Liver (tissue), 9 donors: Measurements from ENCODE around the gene CAPRIN1. TPM values are rescaled to one million over a fixed set of nuclear protein-coding genes. Genes with fewer than 3 reads are reported as not detected.

Source experiments
- DNase-seq: peaks from one replicate; pipeline ENCODE4 v3.0.0-alpha.2; 2017; ENCODE audit warnings: low spot score
- H3K27ac ChIP-seq, 2 donors: one replicate each; pipeline ENCODE4 v1.7.0; 2013; ENCODE audit warnings: inconsistent platforms in 2 of 2, low read length in 2 of 2, control low read depth in 1 of 2, low read depth in 1 of 2, mild to moderate bottlenecking in 1 of 2
- H3K27me3 ChIP-seq, 4 donors: one replicate each; pipeline versions ENCODE4 v1.6.1 to v1.7.0; 2013; ENCODE audit warnings: low read length in 3 of 4, inconsistent platforms in 1 of 4, mild to moderate bottlenecking in 1 of 4, moderate library complexity in 1 of 4; ENCODE audit not compliant: control insufficient read depth in 4 of 4, insufficient read depth in 4 of 4
- H3K36me3 ChIP-seq, 4 donors: one replicate each; pipeline versions ENCODE4 v1.6.1 to v1.7.0; 2013; ENCODE audit warnings: low read length in 3 of 4, mild to moderate bottlenecking in 3 of 4, low read depth in 1 of 4, moderate library complexity in 1 of 4; ENCODE audit not compliant: control insufficient read depth in 4 of 4, insufficient read depth in 3 of 4
- H3K4me1 ChIP-seq, 4 donors: one replicate each; pipeline versions ENCODE4 v1.6.1 to v1.7.0; 2013; ENCODE audit warnings: low read length in 3 of 4, mild to moderate bottlenecking in 3 of 4, moderate library complexity in 1 of 4; ENCODE audit not compliant: control insufficient read depth in 4 of 4, insufficient read depth in 4 of 4
- H3K4me3 ChIP-seq, 3 donors: one replicate each; pipeline versions ENCODE4 v1.6.1 to v1.7.0; 2013; ENCODE audit warnings: low read length in 3 of 3, control low read depth in 1 of 3, low read depth in 1 of 3, mild to moderate bottlenecking in 1 of 3
- H3K9ac ChIP-seq, 2 donors: one replicate each; pipeline ENCODE4 v1.7.0; 2013; ENCODE audit warnings: low read length in 2 of 2, mild to moderate bottlenecking in 2 of 2, moderate library complexity in 2 of 2, control low read depth in 1 of 2, low read depth in 1 of 2
- H3K9me3 ChIP-seq, 4 donors: one replicate each; pipeline versions ENCODE4 v1.6.1 to v1.7.0; 2013; ENCODE audit warnings: low read length in 3 of 4; ENCODE audit not compliant: control insufficient read depth in 4 of 4
- FOXA2 ChIP-seq: IDR thresholded peaks from 2 replicates; pipeline ENCODE4 v1.6.1; 2016; ENCODE audit warnings: antibody characterized with exemption
- GABPA ChIP-seq, 2 donors: IDR thresholded peaks in 1 of 2; conservative IDR thresholded peaks in 1 of 2; 2 replicates each; pipeline ENCODE4 v1.6.1; 2016; ENCODE audit warnings: antibody characterized with exemption in 2 of 2, mild to moderate bottlenecking in 1 of 2, moderate library complexity in 1 of 2
- HNF4A ChIP-seq, 2 donors: conservative IDR thresholded peaks; 2 replicates each; pipeline ENCODE4 v1.6.1; 2016; ENCODE audit warnings: antibody characterized with exemption in 2 of 2, mild to moderate bottlenecking in 2 of 2
- JUND ChIP-seq, 2 donors: IDR thresholded peaks; 2 replicates each; pipeline ENCODE4 v1.6.1; 2016; ENCODE audit warnings: antibody characterized with exemption in 2 of 2
- MAX ChIP-seq: IDR thresholded peaks from 2 replicates; pipeline ENCODE4 v1.6.1; 2016; ENCODE audit warnings: antibody characterized with exemption
- RAD21 ChIP-seq, 2 donors: IDR thresholded peaks; 2 replicates each; pipeline ENCODE4 v1.6.1; 2016; ENCODE audit warnings: antibody characterized with exemption in 2 of 2, mild to moderate bottlenecking in 2 of 2
- REST ChIP-seq: IDR thresholded peaks from 2 replicates; pipeline ENCODE4 v1.6.1; 2016; ENCODE audit warnings: antibody characterized with exemption, mild to moderate bottlenecking
- RXRA ChIP-seq, 2 donors: IDR thresholded peaks; 2 replicates each; pipeline ENCODE4 v1.6.1; 2017 to 2018; ENCODE audit warnings: antibody characterized with exemption in 2 of 2, mild to moderate bottlenecking in 1 of 2
- SP1 ChIP-seq: IDR thresholded peaks from 2 replicates; pipeline ENCODE4 v1.6.1; 2018; ENCODE audit warnings: antibody characterized with exemption, mild to moderate bottlenecking
- TAF1 ChIP-seq: conservative IDR thresholded peaks from 2 replicates; pipeline ENCODE4 v1.6.1; 2016; ENCODE audit warnings: antibody characterized with exemption, mild to moderate bottlenecking
- YY1 ChIP-seq: IDR thresholded peaks from 2 replicates; pipeline ENCODE4 v1.6.1; 2016; ENCODE audit warnings: antibody characterized with exemption, mild to moderate bottlenecking
- ZBTB33 ChIP-seq: IDR thresholded peaks from 2 replicates; pipeline ENCODE4 v1.6.1; 2016; ENCODE audit warnings: antibody characterized with exemption
- WGBS: extraction: QIAGEN DNeasy Blood & Tissue Kit; methylation state at CpG from one replicate; pipeline ENCODE4 v1.1.7; 2013; 5-methylcytosine and 5-hydroxymethylcytosine counted together
- polyA plus RNA-seq, 2 donors: library from polyadenylated mRNA; stranded (reverse) in 1 of 2; unstranded in 1 of 2; fragments of 200-250 nt in 1 of 2; fragments of >200 nt in 1 of 2; fragmentation: Nextera tagmentation in 1 of 2; extraction: Ambion mirVana in 1 of 2; gene quantifications; one replicate each; pipeline versions ENCODE4 v1.2.1 to v1.2.3, GENCODE V29; 2013 to 2015
- total RNA-seq, 2 donors: library from RNA; depleted of rRNA; stranded (reverse); fragments of >200 nt; gene quantifications; one replicate each; pipeline ENCODE4 v1.2.3, GENCODE V29; 2014
- donor health status: healthy.
- donor health status: healthy.
- donor health status: healthy.
- donor health status: healthy.
- donor health status: healthy.

Gene CAPRIN1
- total RNA-seq, result 100 to 1,000 TPM in 1 of 2 donors, 10 to 100 TPM in 1; 78.4 to 112 TPM
- polyA plus RNA-seq, result 10 to 100 TPM; 19.5 to 34.6 TPM

GRCh38 chr11:34051349-34052035 lies at the start of gene CAPRIN1:
TSS of gene CAPRIN1 (plus strand) at chr11:34051731. CDS start at chr11:34052421, 690 bp downstream.
- TF ChIP-seq TAF1 (peak; percentile 58), FOXA2 (no peak), GABPA (IDR thresholded peaks at IDR 0.05 in 1 of 2, conservative IDR thresholded peaks at IDR 0.05 in 1 of 2) (peak in 1 of 2 donors; percentile 28), JUND (IDR thresholded peaks at IDR 0.05) (no peak), ZBTB33 (no peak), RXRA (IDR thresholded peaks at IDR 0.05) (no peak), SP1 (peak; percentile 27), REST (peak; percentile 75), RAD21 (IDR thresholded peaks at IDR 0.05) (peak; percentile 8 to 18), YY1 (peak; percentile 4)
- H3K9ac ChIP-seq, result peak within 1 kb of the TSS; percentile 90 to 99
- peaks cover 4 to 34% (median 30%) of the 10 kb centered on the region in 4 donors for H3K4me1 ChIP-seq
- no peaks in the 10 kb centered on the region for H3K36me3 ChIP-seq
- H3K27ac ChIP-seq, result peak within 1 kb of the TSS; percentile 99
- peak; percentile 88 for DNase-seq
- under 1% methylated on average over 64 of the region's 64 CpGs for WGBS
- H3K9me3 ChIP-seq, result no peaks in the 10 kb centered on the region
- no peaks in the 10 kb centered on the region for H3K27me3 ChIP-seq
- H3K4me3 ChIP-seq, result peak within 1 kb of the TSS; percentile 95 to 100 (median 97)

GRCh38 chr11:34002420-34002819 lies 49.1 kb upstream of the CAPRIN1 start:
- whole genome bisulfite sequencing, result 81% methylated on average over 4 of the region's 4 CpGs
- DNase-seq, result no peak
- H3K36me3 ChIP-seq, result no peaks in the 10 kb centered on the region

More at GRCh38 chr11:34002420-34002819, 49.1 kb upstream of the CAPRIN1 start:
- Histone ChIP-seq H3K4me3 (no peak overlapping the region), H3K27ac (no peak overlapping the region), H3K27me3 (no peaks in the 10 kb centered on the region), H3K9ac (no peak overlapping the region), H3K9me3 (no peaks in the 10 kb centered on the region), H3K4me1 (peaks cover 0 to 11% (median 7%) of the 10 kb centered on the region in 4 donors)
- TF ChIP-seq YY1 (no peak), RAD21 (IDR thresholded peaks at IDR 0.05) (no peak), JUND (IDR thresholded peaks at IDR 0.05) (no peak), MAX (no peak), SP1 (no peak), ZBTB33 (no peak), HNF4A (conservative IDR thresholded peaks at IDR 0.05) (no peak), TAF1 (no peak), GABPA (IDR thresholded peaks at IDR 0.05 in 1 of 2, conservative IDR thresholded peaks at IDR 0.05 in 1 of 2) (no peak)
